HG03108 (cell line): ENCODE results near the gene RTN1.

ENCODE experiments used
- ATAC-seq: cut with Tn5 transposase; IDR thresholded peaks from one replicate; pipeline ENCODE4 v1.9.1; 2021; ENCODE audit warnings: moderate library complexity; ENCODE audit not compliant: unreplicated experiment

RTN1 gene

GRCh38 chr14:59811073-59811472 lies 59.5 kb downstream of the RTN1 start:
- no peak for ATAC-seq

GRCh38 chr14:59803052-59803540 lies 67.5 kb downstream of the RTN1 start:
- no peak for ATAC-seq

- ATAC-seq = no peak
These were observed 82.4 kb downstream of the RTN1 start for GRCh38 chr14:59788176-59788575.

- no peak for ATAC-seq
These were observed 83.4 kb downstream of the RTN1 start for GRCh38 chr14:59787045-59787674.

- no peak for ATAC-seq
These were observed 84.9 kb downstream of the RTN1 start for GRCh38 chr14:59785629-59786028.

GRCh38 chr14:59782760-59783159 lies 87.8 kb downstream of the RTN1 start:
- no peak for ATAC-seq

GRCh38 chr14:59777006-59777579 lies 93.5 kb downstream of the RTN1 start:
- no peak for ATAC-seq

GRCh38 chr14:59776468-59776867 lies 94.1 kb downstream of the RTN1 start:
- no peak for ATAC-seq

GRCh38 chr14:59772233-59772632 lies 98.3 kb downstream of the RTN1 start:
- ATAC-seq = no peak

- ATAC-seq = no peak
These were observed 99.0 kb downstream of the RTN1 start for GRCh38 chr14:59771577-59771976.

- ATAC-seq = no peak
These were observed 101.0 kb downstream of the RTN1 start for GRCh38 chr14:59769586-59769985.

GRCh38 chr14:59768855-59769375 lies 101.7 kb downstream of the RTN1 start:
- no peak for ATAC-seq

- no peak for ATAC-seq
These were observed 108.7 kb downstream of the RTN1 start for GRCh38 chr14:59761851-59762250.

- no peak for ATAC-seq
These were observed 115.0 kb downstream of the RTN1 start for GRCh38 chr14:59755409-59756135.

- no peak for ATAC-seq
These were observed 116.3 kb downstream of the RTN1 start for GRCh38 chr14:59754256-59754655.

GRCh38 chr14:59753512-59753911 lies 117.1 kb downstream of the RTN1 start:
- ATAC-seq = no peak

- no peak for ATAC-seq
These were observed 119.0 kb downstream of the RTN1 start for GRCh38 chr14:59751578-59751977.

- ATAC-seq = no peak
These were observed 130.8 kb downstream of the RTN1 start for GRCh38 chr14:59739794-59740193.

GRCh38 chr14:59728304-59728703 lies 142.3 kb downstream of the RTN1 start:
- ATAC-seq = no peak

GRCh38 chr14:59727073-59727661 lies 143.4 kb downstream of the RTN1 start:
- no peak for ATAC-seq

GRCh38 chr14:59711080-59711479 lies 159.5 kb downstream of the RTN1 start:
- no peak for ATAC-seq
